Measurements from ENCODE around the gene C4orf50. TPM values are rescaled to one million over a fixed set of nuclear protein-coding genes. Genes with fewer than 3 reads are reported as not detected.

Gene C4orf50
- total and polyA plus RNA-seq, 11 donors = 0.05 to 0.11 TPM; not detected in 9

DNA sequence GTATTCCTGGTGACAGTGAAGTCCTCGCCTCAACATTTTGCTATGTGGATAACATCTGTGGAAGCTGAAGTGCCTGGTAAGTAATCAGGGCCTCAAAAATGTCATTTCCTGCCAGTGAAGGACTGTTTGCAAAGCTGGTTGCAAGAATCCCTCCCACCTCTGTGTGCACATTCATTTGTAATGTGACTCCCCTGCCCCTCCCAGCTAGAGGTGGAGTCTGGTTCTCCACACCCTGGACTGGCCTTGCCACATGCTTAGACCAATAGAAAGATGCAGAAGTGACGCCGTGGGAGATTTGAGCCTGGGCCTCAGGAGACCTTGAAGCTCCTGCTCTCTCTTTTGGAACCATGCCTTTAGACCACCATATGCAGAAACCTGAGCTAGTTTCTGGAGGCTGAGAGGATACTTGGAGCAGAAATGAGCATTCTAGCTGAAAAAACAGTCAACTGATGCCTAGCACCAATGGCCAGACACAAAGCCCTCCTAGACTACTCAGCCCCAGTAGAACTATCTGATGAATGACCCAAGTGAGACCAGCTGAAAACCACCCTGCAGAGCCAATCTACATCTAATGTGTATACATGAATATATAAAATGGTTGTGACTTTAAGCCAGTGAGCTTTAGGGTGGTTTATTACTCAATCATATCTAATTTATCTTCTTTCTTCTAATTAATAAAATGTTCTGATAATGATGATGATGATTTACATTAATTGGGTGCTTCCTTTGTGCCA, 77.6 kb downstream of the C4orf50 start:
- WGBS, 4 donors = 45 to 49% (median 48%) methylated on average over 3 of the region's 3 CpGs
- Histone ChIP-seq H3K9me3 (peaks cover 0 to 7% (median 0%) of the 10 kb centered on the region in 12 donors), H3K27me3 (peaks cover 0 to 30% (median 0%) of the 10 kb centered on the region in 9 donors), H3K4me3 (no peak overlapping the region), H3K4me1 (no peaks in the 10 kb centered on the region), H3K27ac (no peak overlapping the region), H3K36me3 (no peaks in the 10 kb centered on the region)
- ATAC-seq (no peak), DNase-seq (no peak)
- no peak for TF ChIP-seq POLR2A (IDR thresholded peaks at IDR 0.05)
- intact Hi-C loops (cut with DNase I) = no loop called here

DNA sequence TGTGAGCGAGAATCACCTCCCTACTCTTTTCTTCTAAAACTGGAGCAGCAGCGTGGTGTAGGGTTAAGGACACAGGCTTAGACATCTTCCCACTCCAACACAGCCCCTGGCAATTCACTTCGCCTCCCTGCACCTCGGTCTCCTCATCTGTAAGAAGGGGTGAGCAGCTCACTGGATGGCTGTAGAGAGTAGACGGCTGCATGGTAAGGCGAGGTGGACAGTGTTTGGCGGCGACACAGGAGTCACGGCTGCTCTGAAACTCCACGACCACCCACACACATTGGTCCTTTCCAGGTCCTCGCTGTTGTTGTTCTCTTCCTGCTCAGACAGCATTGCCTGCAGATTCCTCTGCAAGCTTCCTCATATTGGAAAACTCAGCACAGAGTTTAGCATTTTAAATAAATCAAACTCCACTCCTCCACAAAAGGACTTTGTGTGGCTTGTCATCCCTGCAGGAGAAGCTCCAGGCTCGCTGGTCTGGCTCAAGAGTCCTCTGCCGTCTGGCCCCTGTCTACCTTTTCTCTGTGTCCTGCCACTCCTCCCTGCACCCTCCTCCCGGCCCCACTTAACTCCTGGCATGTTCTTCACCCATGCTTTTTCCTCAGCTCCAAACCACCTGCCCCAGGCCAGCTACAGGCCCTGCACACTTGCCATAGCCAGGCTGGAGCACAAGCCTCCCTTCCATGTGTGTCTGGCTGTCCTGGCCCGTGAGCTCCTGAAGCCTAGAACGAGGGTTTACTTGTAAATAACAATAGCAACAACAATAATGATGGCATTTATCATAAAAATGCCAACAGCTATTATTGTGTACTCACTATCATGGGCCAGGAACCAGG, 84.0 kb downstream of the C4orf50 start:
- DNase-seq (no peak), ATAC-seq (no peak)
- H3K27ac ChIP-seq = no peak overlapping the region
- H3K36me3 ChIP-seq = no peaks in the 10 kb centered on the region
- no peaks in the 10 kb centered on the region for H3K9me3 ChIP-seq
- no peak for TF ChIP-seq POLR2A (IDR thresholded peaks at IDR 0.05)
- TF ChIP-seq CTCF (IDR thresholded peaks at IDR 0.05) = no peak
- no peaks in the 10 kb centered on the region for H3K4me1 ChIP-seq
- no peak overlapping the region for H3K4me3 ChIP-seq
- 67 to 78% (median 68%) methylated on average over 16 of the region's 16 CpGs for WGBS, 4 donors
- intact Hi-C loops (cut with DNase I) = no loop called here
- peaks cover 0 to 59% (median 15%) of the 10 kb centered on the region in 9 donors for H3K27me3 ChIP-seq

- ATAC-seq (no peak), DNase-seq (no peak)
- intact Hi-C loops (cut with DNase I) = no loop called here
- H3K36me3 ChIP-seq = no peaks in the 10 kb centered on the region
- no peaks in the 10 kb centered on the region for H3K9me3 ChIP-seq
- peaks cover 0 to 59% (median 15%) of the 10 kb centered on the region in 9 donors for H3K27me3 ChIP-seq
- no peak overlapping the region for H3K27ac ChIP-seq
- no peak for TF ChIP-seq POLR2A (IDR thresholded peaks at IDR 0.05)
- no peak for TF ChIP-seq CTCF (IDR thresholded peaks at IDR 0.05)
- H3K4me3 ChIP-seq = no peak overlapping the region
- H3K4me1 ChIP-seq = no peaks in the 10 kb centered on the region
- WGBS, 4 donors = 33 to 54% (median 44%) methylated on average over 4 of the region's 4 CpGs
Observed at GRCh38 chr4:5933116-5933515, 85.1 kb downstream of the C4orf50 start.

GRCh38 chr4:5932035-5932568, 86.1 kb downstream of the C4orf50 start:
- H3K27me3 ChIP-seq = peaks cover 0 to 59% (median 15%) of the 10 kb centered on the region in 9 donors
- DNase-seq (no peak), ATAC-seq (no peak)
- H3K4me1 ChIP-seq = no peaks in the 10 kb centered on the region
- intact Hi-C loops (cut with DNase I) = no loop called here
- H3K27ac ChIP-seq = no peak overlapping the region
- no peak overlapping the region for H3K4me3 ChIP-seq
- TF ChIP-seq CTCF (IDR thresholded peaks at IDR 0.05) = no peak
- TF ChIP-seq POLR2A (IDR thresholded peaks at IDR 0.05) = no peak
- H3K9me3 ChIP-seq = no peaks in the 10 kb centered on the region
- no peaks in the 10 kb centered on the region for H3K36me3 ChIP-seq
- 73 to 76% (median 74%) methylated on average over 12 of the region's 12 CpGs for WGBS, 4 donors

Measured in heart left ventricle (tissue), 16 donors.